ENCODE data around the gene ZBTB7C.
A peak's percentile ranks its signal among the peaks of the same experiment; 100 is the strongest.

ZBTB7C gene

GRCh38 chr18:48162956-48163737, 246.0 kb downstream of the ZBTB7C start:
- Mint-ChIP-seq H3K4me1 (ENCODE audit: low read depth) (peaks cover 9% of the 10 kb centered on the region), H3K4me3 (peak overlapping the region; percentile 43), H3K36me3 (no peaks in the 10 kb centered on the region), H3K9me3 (ENCODE audit: low read depth) (no peaks in the 10 kb centered on the region), H3K27ac (no peak overlapping the region), H3K27me3 (peaks cover 2% of the 10 kb centered on the region)

- Mint-ChIP-seq H3K4me3 (peak overlapping the region; percentile 75), H3K36me3 (no peaks in the 10 kb centered on the region), H3K27ac (no peak overlapping the region), H3K27me3 (peaks cover 2% of the 10 kb centered on the region), H3K4me1 (ENCODE audit: low read depth) (peaks cover 7% of the 10 kb centered on the region), H3K9me3 (ENCODE audit: low read depth) (no peaks in the 10 kb centered on the region)
Observed at GRCh38 chr18:48161911-48162698, 247.1 kb downstream of the ZBTB7C start.

- H3K4me1 Mint-ChIP-seq (ENCODE audit: low read depth), result peaks cover 7% of the 10 kb centered on the region
- H3K9me3 Mint-ChIP-seq (ENCODE audit: low read depth), result no peaks in the 10 kb centered on the region
- no peaks in the 10 kb centered on the region for H3K36me3 Mint-ChIP-seq
- peak overlapping the region; percentile 71 for H3K4me3 Mint-ChIP-seq
- no peak overlapping the region for H3K27ac Mint-ChIP-seq
- H3K27me3 Mint-ChIP-seq, result peaks cover 7% of the 10 kb centered on the region
Observed at GRCh38 chr18:48161191-48161910, 247.8 kb downstream of the ZBTB7C start.

- H3K36me3 Mint-ChIP-seq, result no peaks in the 10 kb centered on the region
- peaks cover 7% of the 10 kb centered on the region for H3K4me1 Mint-ChIP-seq (ENCODE audit: low read depth)
- no peaks in the 10 kb centered on the region for H3K9me3 Mint-ChIP-seq (ENCODE audit: low read depth)
- H3K4me3 Mint-ChIP-seq, result peak overlapping the region; percentile 71
- H3K27me3 Mint-ChIP-seq, result peaks cover 10% of the 10 kb centered on the region
- H3K27ac Mint-ChIP-seq, result no peak overlapping the region
Observed at GRCh38 chr18:48160622-48161021, 248.6 kb downstream of the ZBTB7C start.

GRCh38 chr18:48159816-48160215, 249.4 kb downstream of the ZBTB7C start:
- Mint-ChIP-seq H3K4me3 (no peak overlapping the region), H3K36me3 (no peaks in the 10 kb centered on the region), H3K4me1 (ENCODE audit: low read depth) (peaks cover 7% of the 10 kb centered on the region), H3K27ac (no peak overlapping the region), H3K27me3 (peaks cover 8% of the 10 kb centered on the region), H3K9me3 (ENCODE audit: low read depth) (no peaks in the 10 kb centered on the region)

- H3K36me3 Mint-ChIP-seq, result no peaks in the 10 kb centered on the region
- H3K4me3 Mint-ChIP-seq, result no peak overlapping the region
- H3K4me1 Mint-ChIP-seq (ENCODE audit: low read depth), result peaks cover 7% of the 10 kb centered on the region
- H3K27ac Mint-ChIP-seq, result no peak overlapping the region
- no peaks in the 10 kb centered on the region for H3K9me3 Mint-ChIP-seq (ENCODE audit: low read depth)
- H3K27me3 Mint-ChIP-seq, result peaks cover 8% of the 10 kb centered on the region
Observed at GRCh38 chr18:48158721-48159120, 250.5 kb downstream of the ZBTB7C start.

- H3K9me3 Mint-ChIP-seq (ENCODE audit: low read depth), result no peaks in the 10 kb centered on the region
- peaks cover 10% of the 10 kb centered on the region for H3K27me3 Mint-ChIP-seq
- H3K4me1 Mint-ChIP-seq (ENCODE audit: low read depth), result peaks cover 7% of the 10 kb centered on the region
- H3K36me3 Mint-ChIP-seq, result no peaks in the 10 kb centered on the region
- no peak overlapping the region for H3K27ac Mint-ChIP-seq
- H3K4me3 Mint-ChIP-seq, result no peak overlapping the region
Observed at GRCh38 chr18:48157956-48158355, 251.2 kb downstream of the ZBTB7C start.

GRCh38 chr18:48155856-48156255, 253.3 kb downstream of the ZBTB7C start:
- H3K36me3 Mint-ChIP-seq, result no peaks in the 10 kb centered on the region
- H3K9me3 Mint-ChIP-seq (ENCODE audit: low read depth), result no peaks in the 10 kb centered on the region
- H3K4me1 Mint-ChIP-seq (ENCODE audit: low read depth), result peaks cover 4% of the 10 kb centered on the region
- H3K27me3 Mint-ChIP-seq, result peaks cover 10% of the 10 kb centered on the region
- H3K27ac Mint-ChIP-seq, result no peak overlapping the region
- H3K4me3 Mint-ChIP-seq, result no peak overlapping the region

GRCh38 chr18:48154828-48155227, 254.4 kb downstream of the ZBTB7C start:
- Mint-ChIP-seq H3K4me1 (ENCODE audit: low read depth) (no peaks in the 10 kb centered on the region), H3K27ac (no peak overlapping the region), H3K27me3 (peaks cover 10% of the 10 kb centered on the region)

GRCh38 chr18:48153613-48154481, 255.3 kb downstream of the ZBTB7C start:
- Mint-ChIP-seq H3K27ac (no peak overlapping the region), H3K4me1 (ENCODE audit: low read depth) (no peaks in the 10 kb centered on the region), H3K27me3 (peaks cover 10% of the 10 kb centered on the region), H3K9me3 (ENCODE audit: low read depth) (no peaks in the 10 kb centered on the region), H3K4me3 (no peak overlapping the region), H3K36me3 (no peaks in the 10 kb centered on the region)

More at GRCh38 chr18:48154828-48155227, 254.4 kb downstream of the ZBTB7C start:
- Mint-ChIP-seq H3K36me3 (no peaks in the 10 kb centered on the region), H3K9me3 (ENCODE audit: low read depth) (no peaks in the 10 kb centered on the region), H3K4me3 (no peak overlapping the region)

- H3K27me3 Mint-ChIP-seq, result peaks cover 10% of the 10 kb centered on the region
- H3K27ac Mint-ChIP-seq, result no peak overlapping the region
- H3K4me1 Mint-ChIP-seq (ENCODE audit: low read depth), result no peaks in the 10 kb centered on the region
- no peaks in the 10 kb centered on the region for H3K9me3 Mint-ChIP-seq (ENCODE audit: low read depth)
- H3K4me3 Mint-ChIP-seq, result no peak overlapping the region
- H3K36me3 Mint-ChIP-seq, result no peaks in the 10 kb centered on the region
Observed at GRCh38 chr18:48152549-48152948, 256.6 kb downstream of the ZBTB7C start.

GRCh38 chr18:48151421-48152065, 257.6 kb downstream of the ZBTB7C start:
- H3K4me3 Mint-ChIP-seq, result no peak overlapping the region
- no peak overlapping the region for H3K27ac Mint-ChIP-seq
- no peaks in the 10 kb centered on the region for H3K36me3 Mint-ChIP-seq
- no peaks in the 10 kb centered on the region for H3K4me1 Mint-ChIP-seq (ENCODE audit: low read depth)
- no peaks in the 10 kb centered on the region for H3K9me3 Mint-ChIP-seq (ENCODE audit: low read depth)
- peaks cover 8% of the 10 kb centered on the region for H3K27me3 Mint-ChIP-seq

GRCh38 chr18:48149020-48149685, 260.0 kb downstream of the ZBTB7C start:
- no peaks in the 10 kb centered on the region for H3K9me3 Mint-ChIP-seq (ENCODE audit: low read depth)
- no peaks in the 10 kb centered on the region for H3K36me3 Mint-ChIP-seq
- no peak overlapping the region for H3K4me3 Mint-ChIP-seq
- no peak overlapping the region for H3K27ac Mint-ChIP-seq
- H3K27me3 Mint-ChIP-seq, result peaks cover 2% of the 10 kb centered on the region
- H3K4me1 Mint-ChIP-seq (ENCODE audit: low read depth), result no peaks in the 10 kb centered on the region

Data from activated naive CD8-positive, alpha-beta T cell (primary cell).